SIG-M5 treated with dmso at 0.1 percent for 504 hours (cell line): Measurements from ENCODE around the gene RPL18A.

Source experiments
- DNase-seq: peaks from one replicate; lab custom pipeline; 2025; ENCODE audit not compliant: unreplicated experiment; lab: John Stamatoyannopoulos, UW

Gene RPL18A

DNA sequence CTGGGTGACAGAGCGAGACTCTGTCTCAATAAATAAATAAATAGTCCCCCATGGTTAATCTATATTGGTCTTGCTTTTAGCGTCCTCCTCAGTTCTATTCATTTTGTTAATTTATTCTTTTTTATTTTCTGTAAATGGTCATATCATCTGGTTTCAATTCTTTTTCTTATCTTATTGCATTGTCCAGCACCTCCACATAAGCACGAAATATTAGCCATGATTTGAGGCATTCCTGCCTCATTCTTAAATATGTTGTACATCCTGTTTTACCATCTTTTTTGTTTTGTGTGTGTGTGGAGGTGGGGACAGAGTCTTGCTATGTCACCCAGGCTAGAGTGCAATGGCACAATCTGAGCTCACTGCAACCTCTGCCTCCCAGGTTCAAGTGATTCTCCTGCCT lies 48.5 kb downstream of the RPL18A start:
- no peak for DNase-seq

DNA sequence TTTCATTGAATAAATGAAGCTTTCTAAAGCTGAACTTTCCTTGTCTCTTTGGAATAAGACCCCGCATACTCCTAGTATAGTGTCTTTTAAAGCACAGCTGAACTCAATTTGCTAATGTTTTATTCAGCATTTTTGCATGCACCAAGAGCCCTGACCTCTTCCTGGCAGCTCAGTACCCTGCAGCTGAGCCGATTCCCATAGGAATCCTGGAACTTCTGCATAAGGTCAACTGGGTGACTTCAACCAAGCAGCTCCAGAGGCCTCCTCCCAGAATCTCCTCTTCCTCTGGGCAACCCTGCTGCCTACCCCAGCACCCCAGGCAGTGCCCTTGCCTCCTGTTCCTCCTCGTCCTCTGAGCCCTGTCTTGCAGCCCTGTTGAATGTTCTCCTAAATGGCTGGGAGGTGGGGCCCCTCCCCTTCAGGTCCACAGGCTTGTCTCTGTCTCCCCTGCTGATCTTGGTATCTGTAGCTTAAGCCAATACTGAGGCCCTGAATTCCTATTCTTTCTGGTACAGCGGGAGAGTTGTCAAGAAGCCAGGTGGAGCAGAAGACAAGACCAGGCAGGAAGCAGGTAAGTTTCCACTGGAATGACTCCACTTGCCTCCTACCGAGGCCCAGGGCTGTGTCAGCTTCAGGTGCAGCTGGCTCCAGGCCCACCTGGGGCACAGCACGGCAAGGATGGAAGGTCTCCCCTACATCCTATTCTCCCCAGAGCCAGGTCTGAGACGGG lies 49.5 kb downstream of the RPL18A start:
- no peak for DNase-seq

DNA sequence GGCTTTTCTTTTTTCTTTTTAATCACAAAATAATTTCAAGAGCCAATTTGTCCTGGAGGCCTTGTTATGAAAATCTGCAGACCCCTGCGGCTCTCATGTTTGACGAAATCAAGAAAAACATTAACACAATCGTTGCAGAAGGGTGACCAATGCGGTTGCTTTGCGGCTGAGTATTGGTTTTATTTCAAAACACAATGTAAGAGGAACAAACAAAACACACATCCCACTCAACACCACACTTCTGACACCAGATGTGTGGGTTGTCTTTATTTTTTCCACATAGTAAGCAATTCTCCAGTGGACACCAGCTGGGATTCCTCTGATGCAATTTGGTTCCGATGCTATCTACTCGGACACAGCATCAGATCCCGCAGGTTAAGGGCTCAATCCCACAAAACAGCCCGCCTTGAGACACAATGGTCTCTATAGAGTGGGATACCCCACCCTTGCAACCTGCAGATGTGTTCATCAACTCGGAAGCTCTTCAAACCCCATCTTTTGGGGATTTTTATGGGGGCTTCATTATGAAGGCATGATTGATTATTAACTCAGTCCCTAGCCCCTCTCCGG lies 51.2 kb downstream of the RPL18A start:
- peak; percentile 8 for DNase-seq
